ENCODE data around the gene NME4.
"Not testable (repeated sequence)": the region's sequence is repeated elsewhere in the genome, so short reads cannot be mapped to it uniquely, and the experiment has no call there.

Gene NME4

GRCh38 chr16:398561-399339 lies 1.8 kb downstream of the NME4 start:
- DNase-seq (ENCODE audit: low read depth) = no peak

GRCh38 chr16:399340-400019 lies 2.5 kb downstream of the NME4 start:
- DNase-seq (ENCODE audit: low read depth) = no peak

GRCh38 chr16:400061-400591 lies 3.1 kb downstream of the NME4 start:
- no peak for DNase-seq (ENCODE audit: low read depth)

- DNase-seq (ENCODE audit: low read depth) = peak; percentile 99
Observed at GRCh38 chr16:401468-402348, 4.7 kb downstream of the NME4 start, which contains the start of gene DECR2. TSS of gene DECR2 (plus strand) at chr16:401885. CDS start at chr16:401964, 79 bp downstream.

- DNase-seq (ENCODE audit: low read depth) = no peak
Observed at GRCh38 chr16:404971-405486, 8.0 kb downstream of the NME4 start.

GRCh38 chr16:405548-406506 lies 8.8 kb downstream of the NME4 start:
- no peak for DNase-seq (ENCODE audit: low read depth)

- DNase-seq (ENCODE audit: low read depth) = no peak
Observed at GRCh38 chr16:407253-407652, 10.3 kb downstream of the NME4 start.

GRCh38 chr16:410516-411178 lies 13.6 kb downstream of the NME4 start:
- DNase-seq (ENCODE audit: low read depth) = no peak

GRCh38 chr16:411576-412265 lies 14.7 kb downstream of the NME4 start:
- no peak for DNase-seq (ENCODE audit: low read depth)

GRCh38 chr16:414395-415169 lies 17.6 kb downstream of the NME4 start:
- no peak for DNase-seq (ENCODE audit: low read depth)

- not testable (repeated sequence) for DNase-seq (ENCODE audit: low read depth)
Observed at GRCh38 chr16:415170-415498, 18.1 kb downstream of the NME4 start.

GRCh38 chr16:422179-422578 lies 25.2 kb downstream of the NME4 start:
- not testable (repeated sequence) for DNase-seq (ENCODE audit: low read depth)

- DNase-seq (ENCODE audit: low read depth) = no peak
Observed at GRCh38 chr16:424033-424622, 27.1 kb downstream of the NME4 start.

GRCh38 chr16:424623-425081 lies 27.7 kb downstream of the NME4 start:
- DNase-seq (ENCODE audit: low read depth) = no peak

GRCh38 chr16:425082-425718 lies 28.2 kb downstream of the NME4 start, which contains the start of gene RAB11FIP3:
TSS of gene RAB11FIP3 (plus strand) at chr16:425649. CDS start at chr16:426007, 358 bp downstream.
- DNase-seq (ENCODE audit: low read depth) = peak; percentile 73

- DNase-seq (ENCODE audit: low read depth) = no peak
Observed at GRCh38 chr16:425740-426114, 28.7 kb downstream of the NME4 start.

- no peak for DNase-seq (ENCODE audit: low read depth)
Observed at GRCh38 chr16:426115-426905, 29.3 kb downstream of the NME4 start.
